Peyer's patch (tissue), 4 donors: Measurements from ENCODE around the gene STK36. TPM values are rescaled to one million over a fixed set of nuclear protein-coding genes. Genes with fewer than 3 reads are reported as not detected.

ENCODE experiments used
- DNase-seq, 3 donors: peaks; one replicate each; pipeline ENCODE4 v3.0.0-alpha.2; 2017 to 2019
- H3K27ac ChIP-seq, 4 donors: fragments of 200-600 bp; sonication (generic); one replicate each; pipeline ENCODE4 v1.5.1; 2016 to 2019
- H3K27me3 ChIP-seq, 2 donors: fragments of 200-600 bp; sonication (generic); one replicate each; pipeline ENCODE4 v1.5.1; 2019
- H3K36me3 ChIP-seq, 3 donors: fragments of 200-600 bp; sonication (generic); one replicate each; pipeline ENCODE4 v1.5.1; 2016 to 2019
- H3K4me1 ChIP-seq, 4 donors: fragments of 200-600 bp; sonication (generic); one replicate each; pipeline ENCODE4 v1.5.1; 2016 to 2019
- H3K4me3 ChIP-seq, 4 donors: fragments of 200-600 bp; sonication (generic); 1 replicate in 3 of 4; 2 replicates in 1 of 4; pipeline ENCODE4 v1.5.1; 2016 to 2019; ENCODE audit warnings: mild to moderate bottlenecking in 1 of 4
- H3K9me3 ChIP-seq, 4 donors: fragments of 200-600 bp; sonication (generic); one replicate each; pipeline ENCODE4 v1.5.1; 2016 to 2019; ENCODE audit warnings: mild to moderate bottlenecking in 1 of 4
- POLR2A ChIP-seq, 2 donors: fragments of 450-650 bp; IDR thresholded peaks; one replicate each; pipeline ENCODE4 v1.5.1; 2017; ENCODE audit warnings: antibody characterized with exemption in 2 of 2, mild to moderate bottlenecking in 2 of 2, moderate library complexity in 2 of 2
- total RNA-seq, 4 donors: library from RNA; depleted of rRNA; stranded (reverse); fragments of >200 nt; gene quantifications; one replicate each; pipeline ENCODE4 v1.1.0, GENCODE V29; 2016
- TF ChIP-seq, protein P1 (sequence below), 6 experiments: fragments of 450-650 bp in 4 of 6; fragments of 200-600 bp in 2 of 6; sonication (generic) in 1 of 6; IDR thresholded peaks; one replicate each; pipeline ENCODE4 v1.5.1; 2017 to 2019; ENCODE audit warnings: antibody characterized with exemption in 6 of 6, mild to moderate bottlenecking in 3 of 6, moderate library complexity in 1 of 6

The STK36 gene
- total RNA-seq, 4 donors from 2014 or later = 25.6 to 82.7 (median 63.6) TPM

DNA sequence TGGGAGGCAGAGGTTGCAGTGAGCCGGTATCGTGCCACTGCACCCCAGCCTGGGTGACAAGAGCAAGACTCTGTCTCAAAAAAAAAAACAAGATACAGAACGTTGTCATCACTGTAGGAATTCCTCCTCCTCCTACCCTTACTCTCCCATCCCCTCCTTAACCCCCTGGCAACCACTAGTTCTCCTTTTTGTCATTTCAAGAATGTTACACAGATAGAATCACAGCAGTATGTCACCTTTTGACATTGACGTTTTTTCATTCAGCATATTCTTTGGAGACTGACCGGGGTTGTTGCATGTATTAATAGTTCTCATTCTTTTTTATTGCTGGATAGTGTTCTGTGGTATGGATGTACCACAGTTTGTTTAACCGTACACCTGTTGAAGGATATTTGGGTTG, 71.2 kb downstream of the STK36 start:
- Histone ChIP-seq H3K4me1 (no peaks in the 10 kb centered on the region), H3K9me3 (no peaks in the 10 kb centered on the region), H3K27ac (no peak overlapping the region), H3K36me3 (peaks cover 0 to 61% (median 0%) of the 10 kb centered on the region in 3 donors), H3K27me3 (no peaks in the 10 kb centered on the region), H3K4me3 (no peak overlapping the region)
- TF ChIP-seq, protein P1, sequence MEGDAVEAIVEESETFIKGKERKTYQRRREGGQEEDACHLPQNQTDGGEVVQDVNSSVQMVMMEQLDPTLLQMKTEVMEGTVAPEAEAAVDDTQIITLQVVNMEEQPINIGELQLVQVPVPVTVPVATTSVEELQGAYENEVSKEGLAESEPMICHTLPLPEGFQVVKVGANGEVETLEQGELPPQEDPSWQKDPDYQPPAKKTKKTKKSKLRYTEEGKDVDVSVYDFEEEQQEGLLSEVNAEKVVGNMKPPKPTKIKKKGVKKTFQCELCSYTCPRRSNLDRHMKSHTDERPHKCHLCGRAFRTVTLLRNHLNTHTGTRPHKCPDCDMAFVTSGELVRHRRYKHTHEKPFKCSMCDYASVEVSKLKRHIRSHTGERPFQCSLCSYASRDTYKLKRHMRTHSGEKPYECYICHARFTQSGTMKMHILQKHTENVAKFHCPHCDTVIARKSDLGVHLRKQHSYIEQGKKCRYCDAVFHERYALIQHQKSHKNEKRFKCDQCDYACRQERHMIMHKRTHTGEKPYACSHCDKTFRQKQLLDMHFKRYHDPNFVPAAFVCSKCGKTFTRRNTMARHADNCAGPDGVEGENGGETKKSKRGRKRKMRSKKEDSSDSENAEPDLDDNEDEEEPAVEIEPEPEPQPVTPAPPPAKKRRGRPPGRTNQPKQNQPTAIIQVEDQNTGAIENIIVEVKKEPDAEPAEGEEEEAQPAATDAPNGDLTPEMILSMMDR (IDR thresholded peaks at IDR 0.05) = no peak
- no peak for TF ChIP-seq POLR2A (IDR thresholded peaks at IDR 0.05)
- DNase-seq = no peak

DNA sequence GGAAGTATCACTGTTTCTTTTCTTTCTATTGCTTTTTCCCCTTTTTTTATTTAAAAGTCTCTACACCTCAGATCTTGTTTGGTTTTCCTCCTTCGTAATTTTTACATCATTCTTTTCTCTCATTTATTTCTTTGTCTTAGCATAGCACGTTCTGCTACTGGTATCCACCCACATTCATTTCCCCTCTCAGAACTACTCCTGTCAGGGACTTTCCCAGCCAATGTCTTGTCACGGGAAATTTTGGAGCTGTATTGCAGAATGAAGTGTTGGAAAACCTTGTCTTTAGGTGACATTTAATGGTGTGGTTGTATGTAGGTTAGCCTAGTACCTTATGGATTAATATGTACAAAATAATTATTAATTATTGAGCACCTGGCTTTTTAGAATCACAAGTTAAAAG, 72.7 kb downstream of the STK36 start:
- Histone ChIP-seq H3K27ac (no peak overlapping the region), H3K27me3 (no peaks in the 10 kb centered on the region), H3K9me3 (no peaks in the 10 kb centered on the region), H3K4me3 (no peak overlapping the region), H3K4me1 (no peaks in the 10 kb centered on the region), H3K36me3 (peaks cover 0 to 60% (median 0%) of the 10 kb centered on the region in 3 donors)
- TF ChIP-seq POLR2A (IDR thresholded peaks at IDR 0.05) = no peak
- TF ChIP-seq, protein P1 (IDR thresholded peaks at IDR 0.05) = no peak
- no peak for DNase-seq

DNA sequence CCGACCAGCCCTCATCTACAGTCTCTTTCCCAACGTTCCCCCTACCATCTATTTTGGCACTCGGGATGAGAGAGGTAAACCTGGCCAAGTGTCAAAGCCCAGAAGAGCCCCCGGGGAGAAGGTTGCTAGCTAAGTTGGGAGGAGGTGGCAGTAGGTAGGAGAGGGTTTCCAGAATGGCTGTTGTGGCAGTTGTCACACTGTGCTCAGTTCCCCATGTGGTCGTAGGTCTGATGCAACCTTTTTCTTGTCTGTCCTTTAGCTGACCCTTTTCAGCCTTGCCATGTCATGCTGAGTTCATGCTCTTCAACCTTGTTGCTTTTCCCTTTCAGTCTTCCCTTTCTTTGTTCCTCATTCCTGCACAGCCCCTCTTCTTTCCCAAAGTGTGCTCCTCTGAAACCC, 73.3 kb downstream of the STK36 start:
- no peak overlapping the region for H3K4me3 ChIP-seq
- no peak overlapping the region for H3K27ac ChIP-seq
- no peaks in the 10 kb centered on the region for H3K27me3 ChIP-seq
- peaks cover 0 to 60% (median 0%) of the 10 kb centered on the region in 3 donors for H3K36me3 ChIP-seq
- no peak for DNase-seq
- H3K9me3 ChIP-seq = no peaks in the 10 kb centered on the region
- no peaks in the 10 kb centered on the region for H3K4me1 ChIP-seq
- no peak for TF ChIP-seq POLR2A (IDR thresholded peaks at IDR 0.05)
- TF ChIP-seq, protein P1 (IDR thresholded peaks at IDR 0.05) = no peak

DNA sequence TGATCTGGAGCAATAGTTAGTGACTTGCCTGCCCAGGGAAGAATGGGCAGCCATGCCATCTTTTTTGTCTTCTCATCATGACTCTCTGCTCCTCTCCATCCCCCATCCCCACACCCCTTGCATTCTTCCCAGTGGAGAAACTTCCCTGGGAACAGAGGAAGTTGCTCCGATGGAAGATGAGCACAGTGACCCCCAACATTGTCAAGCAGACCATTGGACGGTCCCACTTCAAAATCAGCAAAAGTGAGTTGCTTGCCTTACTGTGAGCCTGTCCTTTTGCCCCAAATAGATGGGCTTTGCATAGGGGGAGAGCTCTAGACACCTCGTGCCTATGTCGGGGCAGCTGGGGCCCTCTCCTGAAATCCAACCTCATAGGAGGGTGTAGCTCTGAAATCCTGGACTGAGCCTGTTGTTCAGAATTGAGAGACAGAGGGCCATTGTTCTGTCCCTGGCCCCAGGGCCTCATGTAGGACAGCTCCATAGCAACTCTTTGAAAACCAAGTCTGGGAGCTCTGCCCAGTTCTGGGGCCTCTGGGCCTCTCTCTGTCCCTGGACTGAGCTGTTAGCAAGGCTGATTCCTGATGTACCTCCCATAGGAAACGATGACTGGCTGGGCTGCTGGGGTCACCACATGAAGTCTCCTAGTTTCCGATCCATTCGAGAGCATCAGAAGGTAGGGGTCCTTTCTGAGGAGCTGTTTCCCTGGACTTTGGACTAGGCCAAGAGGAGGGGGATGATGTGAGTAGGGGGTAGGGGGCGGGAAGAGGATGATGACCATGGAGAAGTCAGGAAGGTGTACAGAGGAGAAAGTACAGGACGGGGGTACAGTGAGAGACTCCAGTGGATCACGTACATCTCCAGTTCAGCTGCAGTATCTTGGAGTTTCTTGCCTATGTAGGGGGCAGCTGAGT, 73.9 kb downstream of the STK36 start:
- no peaks in the 10 kb centered on the region for H3K4me1 ChIP-seq
- H3K9me3 ChIP-seq = no peaks in the 10 kb centered on the region
- peaks cover 0 to 60% (median 0%) of the 10 kb centered on the region in 3 donors for H3K36me3 ChIP-seq
- DNase-seq = no peak
- TF ChIP-seq, protein P1 (IDR thresholded peaks at IDR 0.05) = no peak
- no peak for TF ChIP-seq POLR2A (IDR thresholded peaks at IDR 0.05)
- H3K27me3 ChIP-seq = no peaks in the 10 kb centered on the region
- H3K4me3 ChIP-seq = no peak overlapping the region
- H3K27ac ChIP-seq = peak overlapping the region in 2 of 4 donors; percentile 15 to 19

DNA sequence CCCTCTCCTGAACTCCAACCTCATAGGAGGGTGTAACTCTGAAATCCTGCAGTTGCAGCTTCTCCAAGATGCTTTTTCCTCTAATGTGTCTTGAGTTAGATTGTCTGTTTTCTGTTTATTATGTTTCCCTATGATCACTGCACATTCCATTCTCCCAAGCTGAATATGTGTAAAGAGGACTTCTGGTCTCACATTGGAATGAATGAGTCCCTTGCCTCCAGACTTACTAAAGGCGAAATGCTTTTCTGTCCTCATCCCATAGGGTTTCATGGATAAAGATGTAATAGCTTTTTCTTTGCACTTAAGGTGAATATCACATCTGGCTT, 74.5 kb downstream of the STK36 start:
- Histone ChIP-seq H3K36me3 (peaks cover 0 to 62% (median 0%) of the 10 kb centered on the region in 3 donors), H3K9me3 (no peaks in the 10 kb centered on the region), H3K27ac (peak overlapping the region in 1 of 4 donors; percentile 15), H3K4me1 (no peaks in the 10 kb centered on the region), H3K4me3 (no peak overlapping the region), H3K27me3 (no peaks in the 10 kb centered on the region)
- TF ChIP-seq, protein P1 (IDR thresholded peaks at IDR 0.05) = no peak
- TF ChIP-seq POLR2A (IDR thresholded peaks at IDR 0.05) = no peak
- DNase-seq = no peak
